Endothelial cell of umbilical vein (primary cell): ENCODE measurements around the gene HMCES. TPM values are rescaled to one million over a fixed set of nuclear protein-coding genes. Genes with fewer than 3 reads are reported as not detected.

ENCODE experiments used
- BruUV-seq: library from RNA; stranded (reverse); fragments of 400-500 nt; replicated peaks from 2 replicates; lab custom pipeline; 2021; lab: Mats Ljungman, UMichigan
- CTCF ChIA-PET: fragments of 300-600, 350-600 bp; sonication (Branson Sonifier 250); formaldehyde crosslinking; loops from one replicate; lab custom pipeline; 2021; ENCODE audit warnings: antibody characterized with exemption, inconsistent platforms; lab: Charles Lee
- POLR2A ChIA-PET: fragments of 300-600, 350-600 bp; sonication (Branson Sonifier 250); formaldehyde crosslinking; loops from one replicate; lab custom pipeline; 2021; ENCODE audit warnings: antibody characterized with exemption, inconsistent platforms; lab: Charles Lee
- DNase-seq: peaks from one replicate; pipeline ENCODE4 v3.0.0-alpha.2; 2011; ENCODE audit warnings: low read depth, low spot score
- FAIRE-seq: peaks from 2 replicates; lab custom pipeline; 2011; peaks lifted over from hg19 to GRCh38; lab: Jason Lieb, UNC
- H2AFZ ChIP-seq: 2 replicates; pipeline ENCODE4 v1.6.0; 2012; ENCODE audit warnings: low read depth, low read length, control low read depth, inconsistent platforms
- H3K27ac ChIP-seq: 2 replicates; pipeline ENCODE4 v1.5.1; 2011; ENCODE audit warnings: low read depth, mild to moderate bottlenecking, control low read depth, low read length, moderate library complexity; ENCODE audit not compliant: insufficient read depth
- H3K27me3 ChIP-seq, 2 experiments: 2 replicates each; pipeline versions ENCODE4 v1.6.0 to v1.6.1; 2011; ENCODE audit warnings: low read length in 2 of 2, mixed read lengths in 1 of 2; ENCODE audit not compliant: control insufficient read depth in 2 of 2, insufficient read depth in 2 of 2
- H3K36me3 ChIP-seq, 2 experiments: 2 replicates in 1 of 2; 3 replicates in 1 of 2; pipeline ENCODE4 v1.5.1; 2011; ENCODE audit warnings: low read length in 2 of 2, mild to moderate bottlenecking in 1 of 2, moderate library complexity in 1 of 2; ENCODE audit not compliant: control insufficient read depth in 2 of 2, insufficient read depth in 2 of 2; ENCODE audit errors: extremely low read depth in 1 of 2
- H3K4me1 ChIP-seq: 3 replicates; pipeline ENCODE4 v1.5.1; 2011; ENCODE audit warnings: mild to moderate bottlenecking, low read length; ENCODE audit not compliant: control insufficient read depth, insufficient read depth; ENCODE audit errors: extremely low read depth
- H3K4me2 ChIP-seq: 2 replicates; pipeline ENCODE4 v1.6.1; 2011; ENCODE audit warnings: low read length, control low read depth, mixed read lengths; ENCODE audit not compliant: insufficient read depth
- H3K4me3 ChIP-seq, 3 experiments: fragments of 200-600 bp in 1 of 3; sonication (generic), shearing (Covaris generic) in 1 of 3; replicated peaks in 1 of 3; 2 replicates each; pipeline ENCODE4 v1.5.1; 2011 to 2016; ENCODE audit warnings: control low read depth in 3 of 3, low read length in 3 of 3, mild to moderate bottlenecking in 2 of 3, inconsistent platforms in 1 of 3, low read depth in 1 of 3, moderate library complexity in 1 of 3; ENCODE audit not compliant: insufficient read depth in 1 of 3
- H3K79me2 ChIP-seq: 2 replicates; pipeline ENCODE4 v1.6.0; 2012; ENCODE audit warnings: low read length, inconsistent platforms; ENCODE audit not compliant: control insufficient read depth, insufficient read depth
- H3K9ac ChIP-seq: replicated peaks from 2 replicates; pipeline ENCODE3; 2011; ENCODE audit warnings: low read length, control low read depth; ENCODE audit not compliant: insufficient read depth; ENCODE audit errors: extremely low read depth
- H3K9me1 ChIP-seq: replicated peaks from 3 replicates; pipeline ENCODE4 v1.6.0; 2011; ENCODE audit warnings: mild to moderate bottlenecking, low read length; ENCODE audit not compliant: control insufficient read depth, insufficient read depth; ENCODE audit errors: extremely low read depth
- H3K9me3 ChIP-seq: replicated peaks from 2 replicates; pipeline ENCODE4 v1.5.1; 2012; ENCODE audit warnings: low read length, inconsistent platforms; ENCODE audit not compliant: control insufficient read depth, insufficient read depth
- H4K20me1 ChIP-seq: replicated peaks from 2 replicates; pipeline ENCODE3; 2011; ENCODE audit warnings: mild to moderate bottlenecking, low read length; ENCODE audit not compliant: control insufficient read depth, insufficient read depth; ENCODE audit errors: extremely low read depth
- CTCF ChIP-seq, 2 donors: IDR thresholded peaks; 1 replicate in 1 of 2; 2 replicates in 1 of 2; pipeline ENCODE4 v1.5.1; 2011; ENCODE audit warnings: low read length in 2 of 2, mild to moderate bottlenecking in 2 of 2, moderate library complexity in 2 of 2, control low read depth in 1 of 2, inconsistent platforms in 1 of 2, low read depth in 1 of 2; ENCODE audit not compliant: insufficient read depth in 1 of 2; ENCODE audit errors: extremely low read depth in 1 of 2
- EZH2 ChIP-seq: IDR thresholded peaks from 2 replicates; pipeline ENCODE4 v1.6.1; 2012; ENCODE audit warnings: borderline replicate concordance, low read depth, mild to moderate bottlenecking, moderate library complexity, low read length, inconsistent platforms; ENCODE audit not compliant: severe bottlenecking
- FOS ChIP-seq: IDR thresholded peaks from 2 replicates; pipeline ENCODE4 v1.6.1; 2011; ENCODE audit warnings: mild to moderate bottlenecking, low read length, moderate library complexity, borderline replicate concordance; ENCODE audit not compliant: insufficient read depth
- GATA2 ChIP-seq: IDR thresholded peaks from 2 replicates; pipeline ENCODE4 v1.7.0; 2011; ENCODE audit warnings: low read depth, mild to moderate bottlenecking, moderate library complexity, mixed read lengths, low read length; ENCODE audit not compliant: insufficient read length, insufficient read depth
- JUN ChIP-seq: IDR thresholded peaks from 2 replicates; pipeline ENCODE4 v1.6.1; 2011; ENCODE audit warnings: borderline replicate concordance, low read depth; ENCODE audit not compliant: insufficient read length, insufficient read depth
- MYC ChIP-seq: IDR thresholded peaks from one replicate; pipeline ENCODE4 v1.6.1; 2011; ENCODE audit warnings: mild to moderate bottlenecking, low read depth, low read length
- POLR2A ChIP-seq: IDR thresholded peaks from 2 replicates; pipeline ENCODE4 v1.6.1; 2012; ENCODE audit warnings: low read depth, mild to moderate bottlenecking, control low read depth, low read length
- POLR2AphosphoS5 ChIP-seq: IDR thresholded peaks from 2 replicates; pipeline ENCODE4 v1.6.1; 2012; ENCODE audit warnings: low read depth, mild to moderate bottlenecking, control low read depth, low read length, moderate library complexity; ENCODE audit not compliant: insufficient read depth
- dilution Hi-C: fragments of 300-500 bp; cut with MboI; formaldehyde crosslinking; loops from one replicate; pipeline ENCODE4 v1.15.0; 2019; ENCODE audit warnings: low sequenced_read_pairs; ENCODE audit not compliant: extremely low pct_ligation_motif_present
- intact Hi-C: fragments of 100-400 bp; cut with micrococcal nuclease; formaldehyde crosslinking; loops from one replicate; pipeline ENCODE4 v1.10.0; 2022
- polyA plus RNA-seq, 4 experiments: library from polyadenylated mRNA; depleted of rRNA in 3 of 4; stranded (reverse) in 3 of 4; unstranded in 1 of 4; fragments of >200 nt; gene quantifications; 2 replicates each; pipeline versions ENCODE4 v1.2.1 to v1.2.3, GENCODE V29; 2011 to 2012; ENCODE audit warnings: missing spikeins in 1 of 4
- total RNA-seq: library from RNA; stranded (reverse); gene quantifications from 2 replicates; pipeline ENCODE4 v1.2.3, GENCODE V29; 2021
- TF ChIP-seq, protein P1 (sequence below): IDR thresholded peaks from 2 replicates; pipeline ENCODE4 v1.6.1; 2011; ENCODE audit not compliant: insufficient read depth, insufficient read length

HMCES gene
- total and polyA plus RNA-seq, 2 donors (not counting 3 experiments of a cell fraction or from before 2014, with no cell fraction given): 30.6 to 40.8 TPM

- ChIA-PET CTCF (interaction anchor here (0.8 to 2.7 kb wide), 20 partner anchors 9 to 345 kb away, joined by 3 to 26 read pairs (median 5); partner anchors contain the start of genes EFCAB12 and HMCES), POLR2A (interaction anchor here (0.6 to 2.2 kb wide), 15 partner anchors 10 to 342 kb away, joined by 3 to 12 read pairs (median 4); no protein-coding TSS in a partner anchor)
- Histone ChIP-seq H3K9me1 (no peaks in the 10 kb centered on the region), H3K9me3 (no peaks in the 10 kb centered on the region), H2AFZ (no peak overlapping the region), H3K27ac (peak overlapping the region; percentile 76), H3K27me3 (no peaks in the 10 kb centered on the region), H3K4me3 (peak overlapping the region; percentile 51 to 90 (median 68)), H3K79me2 (peaks cover 2% of the 10 kb centered on the region), H3K36me3 (no peaks in the 10 kb centered on the region), H4K20me1 (no peaks in the 10 kb centered on the region), H3K9ac (no peak overlapping the region), H3K4me2 (no peak overlapping the region), H3K4me1 (peaks cover 4% of the 10 kb centered on the region)
- no peak for DNase-seq
- BruUV-seq: no TSS peak
- intact Hi-C loops: loop anchor here (1.0 to 5.0 kb wide), 3 partner anchors 11 to 134 kb away; partner anchors contain the start of gene CNBP
- FAIRE-seq: no peak
- TF ChIP-seq POLR2AphosphoS5 (no peak), FOS (no peak), JUN (no peak), POLR2A (no peak), EZH2 (no peak), GATA2 (no peak), MYC (no peak), CTCF (IDR thresholded peaks at IDR 0.05; ENCODE audit: extremely low read depth in 1 of 2, insufficient read depth in 1 of 2, low read depth in 1 of 2, low read length in 2 of 2) (no peak)
- TF ChIP-seq, protein P1, sequence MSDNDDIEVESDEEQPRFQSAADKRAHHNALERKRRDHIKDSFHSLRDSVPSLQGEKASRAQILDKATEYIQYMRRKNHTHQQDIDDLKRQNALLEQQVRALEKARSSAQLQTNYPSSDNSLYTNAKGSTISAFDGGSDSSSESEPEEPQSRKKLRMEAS: no peak
- dilution Hi-C loops: no loop called here
These were observed 37.3 kb downstream of the HMCES start for GRCh38 chr3:129315998-129316247.
